GM21381 (cell line): ENCODE data around the gene FTSJ1.

Source experiments
- ATAC-seq: cut with Tn5 transposase; IDR thresholded peaks from one replicate; pipeline ENCODE4 v1.9.1; 2021; ENCODE audit warnings: mild to moderate bottlenecking, moderate library complexity; ENCODE audit not compliant: unreplicated experiment

The FTSJ1 gene

DNA sequence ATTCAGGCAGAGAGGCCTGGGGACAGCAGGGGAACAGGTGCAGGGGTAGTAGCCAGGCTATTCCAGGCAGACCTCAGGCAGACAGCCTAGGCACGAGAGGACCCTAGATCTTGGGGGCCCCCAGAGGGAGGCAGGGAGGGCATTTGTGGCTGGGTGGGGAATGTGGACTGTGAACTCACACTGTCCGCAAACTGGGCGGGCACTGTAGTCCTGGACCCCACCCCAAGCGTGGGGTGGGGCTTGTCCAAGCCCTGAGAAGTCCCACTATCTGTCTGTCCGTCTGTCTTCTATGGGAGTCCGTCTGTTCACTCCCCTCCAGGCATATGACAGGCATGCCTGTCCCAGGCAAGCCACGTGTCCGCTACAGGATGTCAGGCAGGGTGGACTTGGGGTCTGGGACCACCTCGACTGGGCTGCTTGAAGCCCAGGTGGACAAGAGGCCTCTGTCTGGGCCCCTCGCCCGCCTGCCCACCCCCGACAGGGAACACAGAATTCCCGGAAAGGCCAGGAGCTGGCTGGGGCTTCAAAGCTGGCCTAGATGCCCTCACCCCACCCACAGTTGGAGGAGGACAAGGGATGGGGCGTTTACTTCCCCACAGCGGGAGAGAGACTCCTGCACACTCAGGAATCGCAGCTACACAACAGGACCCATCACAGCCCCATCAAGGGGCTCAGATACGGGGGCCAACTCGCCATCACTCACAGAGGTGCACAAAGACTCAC is 5.7 kb upstream of the FTSJ1 start, which contains the start of gene SLC38A5:
TSS of gene SLC38A5 (minus strand) at position 151 of the 723 bp plus-strand sequence. CDS start 2,336 bp downstream, outside the sequence.
- ATAC-seq = no peak

DNA sequence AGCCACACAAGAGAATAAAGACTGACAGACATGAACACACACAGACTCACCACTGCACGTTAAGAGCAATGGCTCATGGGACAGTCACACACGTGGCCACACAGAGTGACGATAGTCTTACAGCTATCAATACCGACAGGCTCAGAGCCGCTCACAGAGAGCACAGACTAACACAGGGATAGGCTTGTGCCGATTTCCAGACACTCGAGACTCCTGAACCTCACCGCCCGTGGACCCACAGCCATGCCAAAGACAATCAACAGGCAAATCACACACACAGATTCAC is 5.2 kb upstream of the FTSJ1 start:
- ATAC-seq = no peak

- no peak for ATAC-seq
Observed at GRCh38 chrX:48471504-48471903, 4.5 kb upstream of the FTSJ1 start.

DNA sequence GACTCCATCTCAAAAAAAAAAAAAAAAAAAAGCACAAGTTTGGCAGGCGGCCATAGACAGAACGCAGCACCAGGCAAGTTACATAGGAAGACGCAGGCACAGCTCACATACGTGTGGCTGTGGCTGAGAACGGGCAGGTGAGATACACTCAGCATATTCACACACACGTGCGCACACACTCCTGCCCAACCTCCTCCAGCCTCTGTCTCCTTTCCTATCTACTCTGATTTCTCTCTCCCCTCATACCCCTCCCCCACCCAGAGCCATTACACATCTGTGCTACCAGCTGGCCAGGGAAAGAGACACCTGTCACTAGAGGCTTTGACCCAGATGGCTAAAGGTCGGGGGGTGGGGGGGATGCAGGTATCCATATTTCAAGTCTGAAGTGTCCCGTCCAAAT is 3.8 kb upstream of the FTSJ1 start:
- no peak for ATAC-seq

DNA sequence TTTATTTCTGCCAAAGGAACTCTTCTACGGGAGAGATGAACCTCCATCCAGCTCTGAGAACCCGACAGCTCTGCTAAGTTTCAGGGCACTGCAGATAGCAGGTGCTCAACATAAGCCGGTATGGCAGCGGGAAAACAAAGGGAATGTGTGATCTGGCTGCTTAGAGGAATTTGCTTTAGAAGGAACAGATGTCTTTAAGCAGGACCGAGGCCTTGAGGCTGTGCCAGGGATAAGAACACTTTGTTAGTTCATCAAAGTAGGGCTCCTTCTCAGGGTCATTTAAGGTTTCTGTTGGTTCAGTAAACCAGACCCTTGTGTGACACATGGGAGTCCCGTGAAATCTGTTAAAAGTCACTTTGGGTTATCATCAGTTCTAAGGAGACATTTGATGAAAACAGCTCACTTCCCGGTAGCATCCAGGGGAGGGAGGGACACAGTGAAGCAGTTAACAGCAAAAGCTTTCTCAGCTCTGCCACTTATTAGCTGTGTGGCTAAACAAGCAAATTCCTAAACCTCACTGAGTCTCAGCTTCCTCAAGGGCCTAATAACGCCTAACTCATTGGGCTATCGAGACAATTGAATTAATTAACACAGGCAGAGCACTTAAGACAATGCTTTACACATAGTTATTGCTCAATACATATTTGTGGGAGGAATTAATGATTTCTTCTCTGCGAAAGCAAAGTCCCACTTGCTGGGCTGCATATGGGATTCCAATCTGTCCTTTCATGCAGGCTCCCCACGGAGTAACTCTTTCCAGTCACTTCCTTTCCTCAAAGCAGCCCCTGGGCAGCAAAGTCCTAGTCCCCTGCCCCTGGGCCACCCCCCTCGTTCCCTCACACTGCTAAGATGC is 2.9 kb upstream of the FTSJ1 start:
- no peak for ATAC-seq

- no peak for ATAC-seq
Observed at GRCh38 chrX:48473704-48473990, 2.4 kb upstream of the FTSJ1 start.

DNA sequence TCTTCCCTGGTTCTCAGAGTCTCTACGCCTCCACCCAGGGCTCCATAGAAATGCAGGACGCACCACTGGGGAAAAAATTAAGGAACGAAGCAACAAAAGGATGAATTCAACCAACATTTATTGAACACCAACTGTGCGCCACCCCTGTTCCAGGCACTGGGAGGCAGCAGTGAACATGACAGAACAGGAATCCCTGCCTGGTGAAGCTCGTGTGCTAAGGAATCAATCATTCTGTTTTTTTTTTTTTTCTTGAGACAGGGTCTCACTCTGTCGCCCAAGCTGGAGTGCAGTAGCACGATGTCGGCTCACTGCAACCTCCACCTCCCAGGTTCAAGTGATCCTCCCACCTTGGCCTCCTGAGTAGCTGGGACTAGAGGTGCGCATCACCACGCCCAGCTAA is 1.9 kb upstream of the FTSJ1 start:
- ATAC-seq = no peak

DNA sequence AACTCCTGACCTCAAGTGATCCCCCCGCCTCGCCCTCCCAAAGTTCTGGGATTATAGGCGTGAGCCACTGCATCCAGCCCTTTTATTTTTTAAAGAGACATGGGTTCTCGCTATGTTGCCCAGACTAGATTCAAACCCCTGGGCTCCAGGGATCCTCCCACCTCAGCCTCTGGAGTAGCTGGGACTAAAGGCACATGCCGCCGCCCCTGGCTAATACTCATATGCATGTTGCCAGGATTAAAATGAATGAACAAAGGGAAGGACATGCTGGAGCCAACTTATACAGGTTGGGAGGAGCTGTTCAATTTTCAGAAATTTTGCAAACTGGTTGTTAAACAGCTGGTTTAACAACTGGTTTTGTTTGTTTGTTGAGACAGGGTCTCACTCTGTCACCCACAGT is 1.4 kb upstream of the FTSJ1 start:
- ATAC-seq = no peak

- ATAC-seq = no peak
Observed at GRCh38 chrX:48475296-48475695, 703 bp upstream of the FTSJ1 start.

GRCh38 chrX:48476919-48477318 is 920 bp downstream of the FTSJ1 start:
- no peak for ATAC-seq

DNA sequence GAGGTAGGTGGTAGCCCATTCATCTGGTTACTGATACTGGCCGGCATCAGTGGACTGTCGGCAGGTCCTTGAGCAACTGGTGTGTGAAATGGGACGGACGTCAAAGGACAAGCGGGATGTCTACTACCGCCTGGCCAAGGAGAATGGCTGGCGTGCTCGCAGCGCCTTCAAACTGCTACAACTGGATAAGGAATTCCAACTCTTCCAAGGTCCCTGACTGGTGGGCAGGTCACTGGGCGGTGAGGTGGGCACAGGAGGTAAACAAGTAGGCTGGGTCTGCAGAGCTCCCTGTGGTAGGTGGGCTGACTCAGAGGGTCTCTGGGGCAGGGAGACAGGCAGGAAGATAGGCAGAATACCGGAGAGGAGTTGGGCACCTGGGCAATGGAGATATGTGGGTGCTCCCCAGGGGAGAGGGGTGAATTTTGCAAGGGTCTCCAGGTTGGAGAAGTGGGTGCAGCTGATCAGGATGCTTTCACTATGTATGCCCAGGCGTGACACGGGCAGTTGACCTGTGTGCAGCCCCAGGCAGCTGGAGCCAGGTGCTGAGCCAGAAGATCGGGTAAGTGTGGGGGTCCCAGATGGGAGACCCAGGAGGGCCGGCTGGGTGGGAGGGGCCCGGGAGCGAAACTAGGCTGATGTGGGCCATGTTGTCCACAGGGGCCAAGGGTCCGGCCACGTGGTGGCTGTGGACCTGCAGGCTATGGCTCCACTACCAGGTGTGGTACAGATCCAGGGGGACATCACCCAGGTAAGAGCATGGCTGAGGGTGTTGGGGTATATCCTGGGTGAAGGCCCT is 2.2 kb downstream of the FTSJ1 start:
- no peak for ATAC-seq

GRCh38 chrX:48478806-48479205 is 2.8 kb downstream of the FTSJ1 start:
- ATAC-seq = no peak

GRCh38 chrX:48480142-48480541 is 4.1 kb downstream of the FTSJ1 start:
- ATAC-seq = no peak

DNA sequence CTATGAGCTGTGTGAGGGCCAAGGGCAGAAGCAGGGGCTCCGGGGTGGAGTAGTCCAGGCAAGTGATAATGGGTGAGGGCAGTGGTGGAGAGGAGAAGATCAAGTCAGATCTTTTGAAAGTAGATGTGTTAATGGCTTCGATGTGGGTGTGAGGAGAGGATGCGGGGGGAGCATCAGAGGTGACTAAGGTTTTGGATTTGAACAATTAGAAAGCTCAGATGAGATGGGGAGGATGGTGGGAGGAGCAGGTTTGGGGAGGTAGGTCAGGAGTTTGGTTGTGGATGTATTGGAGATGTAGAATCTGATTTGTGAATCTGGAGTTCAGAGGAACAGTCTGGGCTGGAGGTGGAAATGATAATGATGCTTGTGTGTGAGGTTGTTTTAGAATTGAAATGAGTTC is 4.6 kb downstream of the FTSJ1 start:
- ATAC-seq = no peak

- no peak for ATAC-seq
Observed at GRCh38 chrX:48482526-48482925, 6.5 kb downstream of the FTSJ1 start.

- ATAC-seq = no peak
Observed at GRCh38 chrX:48487362-48487798, 11.4 kb downstream of the FTSJ1 start.

DNA sequence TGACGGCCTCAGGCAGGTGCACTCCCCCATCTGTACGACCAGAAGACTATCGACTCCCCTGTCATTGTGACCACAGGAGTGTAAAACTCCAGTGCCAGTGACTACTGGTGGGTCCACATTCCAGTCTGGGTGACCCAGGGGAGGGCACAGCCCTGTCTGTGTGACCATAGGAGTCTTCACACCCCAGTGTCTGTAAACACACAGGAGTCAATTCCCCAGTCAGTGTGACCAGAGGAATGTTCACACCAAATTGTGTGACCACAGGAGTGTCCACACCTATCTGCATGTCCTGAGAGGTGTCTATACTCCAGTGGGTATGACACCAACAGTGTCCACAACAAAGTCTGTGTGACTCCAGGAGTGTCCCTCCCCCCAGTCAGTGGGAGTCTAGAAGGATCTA is 12.0 kb downstream of the FTSJ1 start:
- no peak for ATAC-seq

DNA sequence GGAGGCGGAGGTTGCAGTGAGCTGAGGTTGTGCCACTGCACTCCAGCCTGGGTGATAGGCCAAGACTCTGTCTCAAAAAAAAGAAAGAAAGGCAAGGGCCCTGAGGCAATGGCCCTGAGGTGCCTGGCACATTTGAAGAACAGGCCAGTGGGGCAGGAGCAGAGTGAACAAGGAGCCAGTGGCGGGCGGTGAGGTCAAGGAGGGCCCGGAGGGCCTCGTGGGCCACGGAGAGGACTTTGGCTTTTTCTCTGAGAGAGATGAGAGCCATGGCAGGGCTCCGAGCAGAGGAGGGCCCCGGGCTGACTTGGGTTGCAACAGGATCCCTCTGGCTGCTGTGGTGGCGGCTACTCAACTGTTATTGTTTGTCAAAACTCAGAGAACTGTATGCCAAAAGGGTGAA is 13.3 kb downstream of the FTSJ1 start:
- ATAC-seq = no peak

GRCh38 chrX:48489892-48490291 is 13.9 kb downstream of the FTSJ1 start:
- no peak for ATAC-seq

DNA sequence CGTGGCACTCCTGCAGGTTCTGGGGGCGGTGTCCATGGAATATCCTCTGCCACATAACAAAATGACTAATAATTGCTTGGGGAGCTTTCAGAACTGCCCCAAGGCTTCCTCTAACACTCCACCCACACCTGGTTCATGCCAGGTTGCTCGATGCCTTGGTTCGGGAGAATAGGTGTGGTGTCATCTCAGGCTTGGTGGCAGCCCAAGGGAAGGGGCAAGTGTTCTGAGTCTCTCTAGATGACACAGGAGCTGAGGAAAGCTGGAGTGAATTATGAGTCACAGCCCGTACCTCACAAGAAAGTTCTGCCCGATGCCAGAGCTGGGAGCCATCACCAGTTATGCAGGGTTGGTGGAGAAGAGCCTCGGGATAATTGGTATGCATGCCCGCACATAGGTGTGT is 14.7 kb downstream of the FTSJ1 start:
- no peak for ATAC-seq

GRCh38 chrX:48491809-48492208 is 15.8 kb downstream of the FTSJ1 start:
- ATAC-seq = no peak
